SK-N-MC (cell line): ENCODE results near the gene CCDC40.
A peak's percentile ranks its signal among the peaks of the same experiment; 100 is the strongest.

Experiments
- DNase-seq: peaks from one replicate; pipeline ENCODE4 v3.0.0-alpha.2; 2011; ENCODE audit warnings: low read depth, low spot score
- H3K27ac ChIP-seq: fragments of 200-600 bp; sonication (generic); 2 replicates; pipeline ENCODE4 v1.5.1; 2016; ENCODE audit warnings: mixed run types
- H3K36me3 ChIP-seq: fragments of 200-600 bp; sonication (generic); 2 replicates; pipeline ENCODE4 v1.6.1; 2017; ENCODE audit warnings: antibody characterized with exemption, low read length, mixed read lengths; ENCODE audit not compliant: insufficient read depth
- H3K4me3 ChIP-seq: fragments of 200-600 bp; sonication (generic); 2 replicates; pipeline ENCODE4 v1.5.1; 2016
- H3K9ac ChIP-seq: fragments of 200-600 bp; sonication (generic); 2 replicates; pipeline ENCODE4 v1.8.0; 2017; ENCODE audit warnings: mixed run types, mixed read lengths; ENCODE audit not compliant: insufficient read length
- H3K9me3 ChIP-seq: fragments of 200-600 bp; sonication (generic); 2 replicates; pipeline ENCODE4 v1.6.1; 2017; ENCODE audit warnings: low read depth, mild to moderate bottlenecking, antibody characterized with exemption, low read length, moderate library complexity, mixed read lengths
- EZH2 ChIP-seq: fragments of 200-600 bp; sonication (generic); IDR thresholded peaks from one replicate; pipeline ENCODE4 v1.6.1; 2017; ENCODE audit warnings: antibody characterized with exemption
- FOXP2 ChIP-seq: optimal IDR thresholded peaks from 2 replicates; pipeline ENCODE3; 2011; ENCODE audit warnings: mild to moderate bottlenecking, moderate library complexity; ENCODE audit not compliant: insufficient read depth; ENCODE audit errors: extremely low read length, control extremely low read depth
- POLR2AphosphoS5 ChIP-seq: IDR thresholded peaks from 2 replicates; pipeline ENCODE4 v1.6.1; 2012; ENCODE audit warnings: mild to moderate bottlenecking, low read depth, low read length, borderline replicate concordance

The CCDC40 gene

GRCh38 chr17:80125656-80126448, 89.4 kb downstream of the CCDC40 start:
- Histone ChIP-seq H3K4me3 (no peak overlapping the region), H3K36me3 (no peaks in the 10 kb centered on the region), H3K9me3 (no peaks in the 10 kb centered on the region), H3K9ac (no peak overlapping the region), H3K27ac (no peak overlapping the region)
- DNase-seq, result no peak
- TF ChIP-seq EZH2, result no peak
- no peak for TF ChIP-seq FOXP2
- TF ChIP-seq POLR2AphosphoS5, result no peak

DNA sequence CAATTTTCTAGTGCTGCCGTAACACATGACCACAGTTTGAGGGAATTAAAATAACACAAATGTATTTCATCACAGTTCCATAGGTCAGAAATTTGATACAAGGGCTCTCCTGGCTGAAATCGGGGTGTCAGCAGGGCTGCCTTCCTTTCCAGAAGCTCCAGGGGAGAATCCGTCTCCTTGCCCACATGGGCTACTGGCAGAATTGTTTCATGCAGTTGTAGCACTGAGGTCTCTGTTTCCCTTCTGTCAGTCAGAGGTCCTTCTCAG, 89.9 kb downstream of the CCDC40 start:
- Histone ChIP-seq H3K36me3 (no peaks in the 10 kb centered on the region), H3K4me3 (no peak overlapping the region), H3K9me3 (no peaks in the 10 kb centered on the region), H3K27ac (no peak overlapping the region), H3K9ac (no peak overlapping the region)
- no peak for DNase-seq
- TF ChIP-seq EZH2 (no peak), FOXP2 (no peak), POLR2AphosphoS5 (no peak)

GRCh38 chr17:80129006-80129565, 92.6 kb downstream of the CCDC40 start:
- no peak for DNase-seq
- no peak overlapping the region for H3K9ac ChIP-seq
- no peaks in the 10 kb centered on the region for H3K9me3 ChIP-seq
- H3K36me3 ChIP-seq, result peaks cover 13% of the 10 kb centered on the region
- no peak for TF ChIP-seq POLR2AphosphoS5
- TF ChIP-seq FOXP2, result no peak
- TF ChIP-seq EZH2, result no peak
- no peak overlapping the region for H3K27ac ChIP-seq
- H3K4me3 ChIP-seq, result no peak overlapping the region

GRCh38 chr17:80130992-80131391, 94.5 kb downstream of the CCDC40 start:
- TF ChIP-seq FOXP2 (no peak), POLR2AphosphoS5 (0 out of 2 replicates have a peak, but pooled peaks have one; percentile 30)
- no peaks in the 10 kb centered on the region for H3K9me3 ChIP-seq
- H3K36me3 ChIP-seq, result peaks cover 30% of the 10 kb centered on the region
- H3K27ac ChIP-seq, result no peak overlapping the region
- H3K9ac ChIP-seq, result no peak overlapping the region
- no peak for DNase-seq
- H3K4me3 ChIP-seq, result no peak overlapping the region

GRCh38 chr17:80132906-80133625, 96.6 kb downstream of the CCDC40 start:
- DNase-seq, result no peak
- no peaks in the 10 kb centered on the region for H3K9me3 ChIP-seq
- H3K36me3 ChIP-seq, result peaks cover 50% of the 10 kb centered on the region
- H3K27ac ChIP-seq, result no peak overlapping the region
- no peak overlapping the region for H3K9ac ChIP-seq
- no peak for TF ChIP-seq EZH2
- TF ChIP-seq POLR2AphosphoS5, result no peak
- no peak overlapping the region for H3K4me3 ChIP-seq

- Histone ChIP-seq H3K36me3 (peaks cover 56% of the 10 kb centered on the region), H3K4me3 (no peak overlapping the region), H3K9ac (no peak overlapping the region), H3K9me3 (no peaks in the 10 kb centered on the region), H3K27ac (no peak overlapping the region)
- TF ChIP-seq FOXP2, result no peak
- no peak for TF ChIP-seq POLR2AphosphoS5
- no peak for TF ChIP-seq EZH2
- no peak for DNase-seq
These were observed 97.2 kb downstream of the CCDC40 start for GRCh38 chr17:80133626-80133970.

GRCh38 chr17:80137131-80137530, 100.7 kb downstream of the CCDC40 start:
- no peak for DNase-seq
- no peak for TF ChIP-seq FOXP2
- TF ChIP-seq EZH2, result no peak
- TF ChIP-seq POLR2AphosphoS5, result no peak
- Histone ChIP-seq H3K4me3 (no peak overlapping the region), H3K36me3 (peaks cover 91% of the 10 kb centered on the region), H3K9me3 (no peaks in the 10 kb centered on the region), H3K9ac (no peak overlapping the region), H3K27ac (no peak overlapping the region)

DNA sequence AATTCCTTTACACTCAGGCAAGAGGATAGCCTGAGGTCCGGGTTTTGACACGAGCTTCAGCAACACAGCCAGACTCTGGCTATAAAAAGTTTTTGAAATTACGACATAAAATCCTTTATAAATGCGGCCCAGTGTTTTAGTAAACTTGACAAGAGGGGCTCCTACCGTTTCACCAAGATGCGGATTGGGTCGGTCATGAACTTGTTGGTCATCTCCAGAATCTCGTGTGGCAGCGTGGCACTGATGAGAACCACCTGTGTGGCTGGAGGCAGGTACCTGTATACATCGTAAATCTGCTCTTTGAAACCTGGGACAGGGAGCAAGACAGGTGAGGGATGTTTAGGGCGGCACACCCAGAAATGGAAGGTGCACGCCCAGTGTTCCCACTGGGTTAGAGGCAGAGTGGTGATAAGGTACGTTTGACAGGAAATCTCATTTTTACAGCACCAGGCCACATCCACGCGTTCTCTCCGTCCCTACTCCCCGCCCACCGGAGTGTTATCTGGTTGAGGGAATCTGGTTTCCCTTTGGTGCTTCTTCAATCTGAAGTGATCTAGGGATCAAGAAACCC, 102.5 kb downstream of the CCDC40 start:
- no peak for TF ChIP-seq FOXP2
- no peak for TF ChIP-seq POLR2AphosphoS5
- TF ChIP-seq EZH2, result no peak
- Histone ChIP-seq H3K36me3 (peaks cover 98% of the 10 kb centered on the region), H3K9ac (no peak overlapping the region), H3K27ac (no peak overlapping the region), H3K4me3 (no peak overlapping the region), H3K9me3 (no peaks in the 10 kb centered on the region)
- DNase-seq, result no peak
